Measurements from ENCODE around the gene U2SURP.
A peak's percentile ranks its signal among the peaks of the same experiment; 100 is the strongest.
"Not testable (repeated sequence)": the region's sequence is repeated elsewhere in the genome, so short reads cannot be mapped to it uniquely, and the experiment has no call there.

Gene U2SURP

DNA sequence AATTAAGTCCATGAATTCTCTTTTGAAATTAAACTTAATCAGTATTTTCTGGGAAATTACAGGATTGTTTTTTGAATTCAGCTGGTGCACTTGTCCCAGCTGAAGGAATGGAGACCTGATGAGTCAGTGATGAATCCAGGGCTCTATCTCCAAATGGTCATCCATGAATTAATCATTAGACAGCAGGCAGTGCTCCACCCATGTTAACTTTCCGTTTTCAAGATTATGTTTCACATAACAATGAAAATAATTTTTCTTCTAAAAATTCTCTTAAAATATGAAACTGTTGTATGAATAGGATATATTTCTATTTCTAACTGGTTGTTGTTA lies 24.0 kb upstream of the U2SURP start:
- DNase-seq: no peak

DNA sequence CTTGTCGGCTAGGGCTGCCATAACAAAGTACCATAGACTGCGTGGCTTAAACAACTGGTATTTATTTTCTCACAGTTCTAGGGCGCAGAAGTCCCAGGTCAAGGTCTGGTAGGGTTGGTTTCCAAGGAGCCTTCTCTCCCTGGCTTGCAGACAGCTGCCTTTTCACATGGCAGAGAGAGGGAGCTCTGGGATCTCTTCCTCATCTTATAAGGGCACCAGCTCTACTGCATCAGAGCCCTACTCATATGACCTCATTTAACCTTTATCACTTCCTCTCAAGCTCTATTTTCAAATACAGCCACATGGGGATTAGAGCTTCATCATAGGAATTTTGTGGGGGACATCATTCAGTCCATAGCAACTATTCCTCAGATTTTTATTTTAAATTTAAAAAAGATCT lies 20.3 kb upstream of the U2SURP start:
- no peak for DNase-seq

DNA sequence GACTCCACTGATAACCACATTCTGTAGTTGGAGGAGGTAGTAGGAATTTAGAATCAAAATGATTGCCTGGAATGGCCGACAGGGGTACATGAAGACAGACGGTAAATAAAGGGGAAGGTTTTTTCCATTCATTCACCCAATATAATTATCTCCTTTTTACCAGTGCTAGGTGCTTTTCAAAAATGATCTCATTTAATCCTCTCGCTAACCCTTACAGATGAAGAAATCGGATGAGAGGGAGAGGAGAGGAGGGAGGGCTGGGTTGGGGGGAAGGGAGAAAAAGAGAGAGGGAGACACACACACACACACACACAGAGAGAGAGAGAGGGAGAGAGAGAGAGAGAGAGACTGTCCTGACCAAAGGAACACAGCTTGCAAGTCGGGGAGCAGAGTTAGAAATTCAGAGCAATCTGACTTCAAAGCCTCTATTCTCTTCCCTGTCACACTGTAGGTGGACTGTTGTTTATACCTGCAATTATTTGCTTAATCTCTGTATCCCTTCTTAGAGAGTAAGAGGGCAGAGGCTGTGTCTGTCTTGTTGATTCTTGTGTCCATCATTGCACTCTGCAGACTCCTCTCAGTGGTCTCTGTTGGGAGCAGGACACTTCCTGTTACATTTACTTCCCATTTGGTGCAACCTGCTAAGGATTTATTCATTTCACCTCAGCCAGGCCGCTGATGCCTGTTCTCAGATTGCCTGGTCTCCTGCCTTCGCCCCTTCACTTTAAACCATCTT lies 19.2 kb upstream of the U2SURP start:
- no peak for DNase-seq

DNA sequence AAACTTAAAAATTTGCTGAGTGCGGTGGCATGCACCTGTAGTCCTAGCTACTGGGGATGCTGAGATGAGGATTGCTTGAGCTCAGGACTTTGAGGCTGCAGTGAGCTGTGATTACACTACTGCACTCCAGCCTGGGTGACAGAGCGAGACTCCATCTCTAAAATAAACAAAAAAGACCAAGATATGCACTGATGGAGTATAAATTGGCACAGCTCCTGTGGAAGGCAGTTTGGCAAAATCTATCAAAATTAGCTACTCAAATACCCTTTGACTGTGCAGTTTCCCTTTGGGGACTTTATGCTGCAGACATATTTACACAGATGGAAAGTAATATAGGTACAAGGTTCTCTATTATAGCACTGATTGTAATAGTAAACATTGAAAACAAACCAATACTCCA lies 18.1 kb upstream of the U2SURP start:
- no peak for DNase-seq

DNA sequence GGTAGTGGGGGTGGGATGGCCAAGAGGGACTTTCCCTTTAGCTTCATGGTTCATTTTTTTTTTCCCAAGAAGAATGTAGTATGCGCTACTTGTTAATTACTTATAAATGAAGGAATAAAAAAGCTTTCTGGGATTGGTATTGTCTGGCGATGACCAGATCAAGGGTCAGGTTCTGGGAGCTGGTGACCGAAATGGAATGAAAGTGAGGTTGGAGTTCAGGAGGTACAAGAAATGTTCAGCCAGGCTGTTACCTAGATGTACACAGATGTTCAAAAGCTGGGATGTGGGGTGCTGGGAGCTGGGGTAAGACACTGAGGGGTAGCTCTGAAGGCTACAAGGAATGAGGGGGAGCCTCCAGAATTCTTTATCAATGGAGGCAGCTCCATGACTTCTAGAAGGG lies 17.1 kb upstream of the U2SURP start:
- DNase-seq: no peak

DNA sequence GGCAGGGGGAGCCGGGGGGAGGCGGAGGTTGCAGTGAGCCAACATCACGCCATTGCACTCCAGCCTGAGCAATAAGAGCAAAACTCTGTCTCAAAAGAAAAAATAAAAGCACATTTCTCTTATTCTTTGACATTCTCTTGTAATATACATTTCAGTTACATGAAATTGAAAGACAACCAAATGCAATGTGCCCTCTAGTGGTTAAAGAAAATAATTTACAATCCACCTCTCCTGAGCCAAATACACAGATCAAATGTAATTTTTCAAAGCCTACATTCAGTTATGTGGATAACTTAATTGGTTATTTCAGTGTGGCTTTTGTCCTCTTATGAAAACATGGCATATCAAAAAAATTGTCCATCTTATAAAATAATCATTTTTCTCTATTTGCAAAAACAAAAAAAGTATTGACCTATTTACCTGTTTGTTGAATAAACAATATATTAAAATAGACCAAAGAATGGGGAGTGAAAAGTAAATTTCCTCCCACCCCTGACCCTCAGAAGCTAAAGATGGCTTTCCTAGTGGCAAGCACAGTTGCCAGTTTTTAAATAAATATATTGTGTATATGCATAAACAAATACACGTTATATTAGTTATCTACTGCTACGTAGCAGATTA lies 14.2 kb upstream of the U2SURP start:
- DNase-seq: no peak

DNA sequence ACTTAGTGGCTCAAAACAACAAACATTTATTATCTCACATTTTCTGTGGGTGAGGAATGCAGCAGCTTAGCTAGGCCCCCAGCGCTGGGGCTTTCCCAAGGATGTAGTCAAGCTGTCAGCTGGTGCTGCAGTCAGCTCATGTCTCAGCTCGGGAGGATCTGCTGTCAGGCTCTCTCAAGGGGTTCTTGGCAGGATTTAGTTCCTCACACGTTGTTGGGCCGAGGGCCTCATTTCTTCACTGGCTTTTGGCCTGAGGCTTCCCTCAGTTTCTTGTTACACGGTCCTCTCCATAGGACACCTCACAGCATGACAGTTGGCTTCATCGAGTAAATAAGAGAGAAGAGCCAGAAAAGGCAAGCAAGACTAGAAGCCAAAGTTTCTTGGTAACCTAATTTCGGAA lies 13.7 kb upstream of the U2SURP start:
- no peak for DNase-seq

DNA sequence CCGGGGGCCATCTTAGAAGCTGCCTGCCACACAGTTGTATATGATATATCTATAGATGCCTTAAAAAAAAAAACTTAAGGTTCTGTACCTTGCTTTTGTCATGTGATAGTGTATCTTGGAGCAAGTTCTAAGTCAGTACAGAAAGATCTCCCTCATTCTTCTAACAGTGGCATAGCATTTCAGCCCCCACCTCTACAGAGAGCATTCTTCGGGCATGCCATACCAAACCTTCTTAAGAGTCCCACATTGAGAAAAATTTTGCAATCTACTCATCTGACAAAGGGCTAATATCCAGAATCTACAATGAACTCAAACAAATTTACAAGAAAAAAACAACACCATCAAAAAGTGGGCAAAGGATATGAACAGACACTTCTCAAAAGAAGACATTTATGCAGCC lies 13.1 kb upstream of the U2SURP start:
- DNase-seq: not testable (repeated sequence)

DNA sequence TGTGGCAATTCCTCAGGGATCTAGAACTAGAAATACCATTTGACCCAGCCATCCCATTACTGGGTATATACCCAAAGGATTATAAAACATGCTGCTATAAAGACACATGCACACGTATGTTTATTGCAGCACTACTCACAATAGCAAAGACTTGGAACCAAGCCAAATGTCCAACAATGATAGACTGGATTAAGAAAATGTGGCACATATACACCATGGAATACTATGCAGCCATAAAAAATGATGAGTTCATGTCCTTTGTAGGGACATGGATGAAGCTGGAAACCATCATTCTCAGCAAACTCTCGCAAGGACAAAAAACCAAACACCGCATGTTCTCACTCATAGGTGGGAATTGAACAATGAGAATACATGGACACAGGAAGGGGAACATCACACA lies 12.5 kb upstream of the U2SURP start:
- DNase-seq: not testable (repeated sequence)

DNA sequence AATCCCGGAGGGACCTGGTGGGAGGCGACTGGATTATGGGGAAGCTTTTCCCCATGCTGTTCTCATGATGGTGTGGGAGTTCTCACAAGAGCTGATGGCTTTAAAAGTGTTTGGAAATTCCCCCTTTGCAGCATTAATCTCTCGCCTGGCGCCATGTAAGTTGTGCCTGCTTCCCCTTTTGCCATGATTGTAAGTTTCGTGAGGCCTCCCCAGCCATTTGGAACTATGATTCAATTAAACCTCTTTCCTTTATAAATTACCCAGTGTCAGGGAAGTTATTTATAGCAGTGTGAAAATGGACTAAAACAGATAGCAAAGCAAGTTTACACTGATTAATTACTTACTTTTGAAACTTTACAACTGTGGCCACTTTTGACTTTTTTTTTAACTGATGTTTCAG lies 10.6 kb upstream of the U2SURP start:
- DNase-seq: no peak

DNA sequence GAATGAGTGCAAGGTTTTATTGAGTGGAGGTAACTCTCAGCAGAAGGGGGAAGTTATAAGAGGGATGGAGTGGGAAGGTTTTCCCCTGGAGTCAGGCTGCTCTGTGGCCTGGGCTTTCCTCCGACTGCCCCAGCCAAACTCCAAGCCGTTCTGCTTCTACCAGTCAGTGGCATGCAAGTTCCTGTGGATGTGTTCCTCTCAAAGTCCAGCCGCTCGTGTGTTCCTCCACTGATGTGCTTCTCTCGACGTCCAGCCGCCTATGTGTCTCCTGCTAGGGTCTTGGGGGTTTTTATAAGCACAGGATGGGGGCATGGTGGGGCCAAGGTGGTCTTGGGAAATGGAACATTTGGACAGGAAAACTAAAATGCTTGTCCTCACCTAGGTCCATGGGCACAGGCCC lies 9.0 kb upstream of the U2SURP start:
- no peak for DNase-seq

DNA sequence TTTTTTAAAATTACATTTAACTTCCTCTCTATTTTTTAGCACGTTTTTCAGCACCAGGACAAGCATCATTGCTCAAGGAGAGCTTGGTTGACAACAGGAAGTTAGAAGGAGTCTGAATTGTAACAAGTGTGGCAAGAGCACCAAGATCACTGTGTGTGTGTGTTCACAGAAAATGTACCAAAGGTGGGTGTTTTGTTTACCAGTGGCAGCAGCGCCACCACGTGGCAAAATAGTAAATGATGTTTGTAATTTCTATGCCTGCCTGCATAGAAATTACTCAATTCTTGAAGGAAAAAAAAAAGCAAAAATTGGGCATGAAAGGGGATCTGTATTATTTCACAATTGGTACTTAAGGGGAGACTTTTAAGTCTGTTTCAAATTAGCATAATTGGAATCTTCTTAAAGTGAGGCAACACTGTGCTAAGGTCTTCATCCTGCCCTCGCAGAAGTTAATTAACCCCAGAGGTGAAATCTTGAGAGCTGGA lies 7.4 kb upstream of the U2SURP start:
- peak; percentile 62 for DNase-seq

DNA sequence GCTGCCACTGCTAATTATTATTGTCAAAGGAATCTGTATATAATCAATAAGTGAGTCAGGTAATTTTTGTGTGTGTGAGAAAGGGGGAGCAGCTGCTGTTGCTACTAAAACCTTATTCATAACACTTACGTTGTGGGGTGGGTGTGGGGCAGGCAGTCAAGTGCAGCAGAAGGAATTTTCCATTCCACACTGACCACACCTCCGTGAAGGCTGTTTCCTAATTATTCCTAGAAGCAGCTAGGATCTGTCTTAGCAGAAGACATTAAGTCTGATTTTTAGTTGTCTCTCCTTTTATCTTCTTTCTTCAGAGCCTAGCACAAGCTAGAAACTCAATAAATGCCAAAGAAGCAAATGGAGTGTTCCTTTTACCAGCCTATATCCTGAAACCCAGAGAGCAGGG lies 4.0 kb upstream of the U2SURP start:
- no peak for DNase-seq

DNA sequence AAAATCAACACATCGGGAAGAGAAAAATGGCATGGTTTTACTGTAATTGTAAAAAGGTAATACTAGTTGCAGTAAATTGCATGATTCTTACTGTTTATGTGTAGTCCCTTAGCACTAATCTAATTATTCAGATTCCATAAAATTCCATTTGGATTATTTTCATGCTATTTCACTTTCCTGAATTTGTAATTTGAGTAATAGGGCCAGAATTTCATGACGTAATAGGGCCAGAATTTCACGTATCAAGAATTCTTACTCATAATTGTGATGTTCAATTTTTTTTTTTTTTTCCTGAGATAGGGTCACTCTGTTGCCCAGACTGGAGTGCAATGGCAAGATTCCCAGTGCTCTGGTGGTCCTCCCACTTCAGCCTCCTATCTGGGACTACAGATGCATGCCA lies 2.9 kb upstream of the U2SURP start:
- DNase-seq: no peak

DNA sequence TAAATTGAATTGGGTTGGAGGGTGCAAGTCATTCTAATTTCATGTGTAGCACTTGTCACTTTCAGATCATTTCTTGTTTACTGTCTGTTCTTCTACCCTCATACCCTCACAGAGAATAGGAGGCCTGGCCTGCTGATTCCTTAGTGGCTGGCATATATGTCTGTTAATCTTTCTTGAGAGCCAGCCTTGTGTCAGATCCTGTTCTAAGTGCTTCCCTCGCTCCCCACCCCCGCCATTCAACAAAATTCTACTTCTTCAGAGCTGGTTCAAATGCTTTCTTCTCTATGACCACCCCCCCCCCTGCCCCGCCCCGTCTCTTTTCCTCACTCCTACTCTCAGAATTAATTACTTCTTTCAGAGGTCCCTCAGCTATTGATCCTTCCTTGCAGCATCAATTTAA lies 1.5 kb upstream of the U2SURP start:
- no peak for DNase-seq

DNA sequence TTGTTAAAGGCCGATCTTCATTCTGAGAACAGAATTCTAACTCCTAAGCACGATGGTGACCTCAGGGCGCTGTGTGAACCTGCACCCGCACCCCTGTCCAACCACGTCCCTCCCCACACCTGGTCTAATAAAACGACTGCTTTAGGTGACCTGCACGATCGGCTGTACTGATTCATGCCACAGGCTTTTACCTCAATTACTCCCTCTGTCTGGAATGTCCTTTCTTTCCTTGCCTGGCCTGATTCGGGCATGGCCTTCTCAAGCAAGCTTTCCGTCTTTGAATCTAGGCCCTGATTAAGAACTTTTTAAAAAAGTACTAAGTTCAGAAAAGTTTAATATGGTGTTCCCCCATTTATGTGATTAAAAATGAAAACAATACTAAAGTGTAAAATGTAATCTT lies 842 bp upstream of the U2SURP start:
- no peak for DNase-seq

DNA sequence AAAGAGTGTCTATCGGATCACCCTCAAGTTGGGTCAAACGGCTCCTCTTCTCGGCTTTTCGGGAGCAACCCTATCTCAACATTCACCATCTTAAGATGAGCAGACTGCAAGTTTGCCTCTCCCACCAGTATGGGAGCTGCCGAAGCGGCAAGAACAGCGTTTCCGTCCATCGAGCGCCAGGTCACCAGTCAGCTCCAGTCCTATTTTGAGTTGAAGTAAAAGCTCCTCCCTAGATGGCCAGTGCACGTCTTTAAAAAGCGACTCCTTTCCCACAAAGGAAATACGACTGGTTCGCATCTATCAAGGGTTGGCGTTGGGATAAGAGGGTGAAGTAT lies 369 bp upstream of the U2SURP start:
- no peak for DNase-seq

DNA sequence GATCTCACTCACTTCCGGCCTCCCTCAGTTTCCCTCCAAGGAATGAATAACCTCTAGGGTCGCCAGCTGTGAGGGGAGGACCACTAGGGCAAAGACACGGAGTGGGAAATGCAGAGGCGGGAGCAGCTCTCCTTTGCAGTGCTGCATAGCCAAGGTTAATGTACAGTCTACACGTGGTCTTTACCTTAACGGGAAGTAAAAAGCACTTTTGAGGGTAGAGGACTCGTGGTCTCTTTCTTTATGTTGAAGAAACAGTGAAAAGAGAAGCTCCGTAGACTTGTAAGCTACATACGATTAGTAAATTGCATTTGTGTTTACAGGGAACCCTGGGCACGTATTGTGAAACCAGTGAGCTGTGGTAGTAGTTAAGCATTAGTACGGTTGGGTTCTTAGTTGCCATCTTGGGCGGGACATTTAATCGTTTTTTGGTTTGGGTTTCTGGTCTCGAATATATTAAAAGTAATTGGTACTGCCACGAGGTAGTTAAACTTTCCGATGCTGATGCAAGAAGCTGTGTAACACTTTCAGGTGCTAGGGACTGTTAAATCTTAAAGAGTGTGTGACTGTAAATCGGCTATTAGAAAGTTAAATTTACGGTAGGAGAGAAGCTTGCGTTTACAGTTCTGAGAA lies 828 bp downstream of the U2SURP start:
- no peak for DNase-seq

DNA sequence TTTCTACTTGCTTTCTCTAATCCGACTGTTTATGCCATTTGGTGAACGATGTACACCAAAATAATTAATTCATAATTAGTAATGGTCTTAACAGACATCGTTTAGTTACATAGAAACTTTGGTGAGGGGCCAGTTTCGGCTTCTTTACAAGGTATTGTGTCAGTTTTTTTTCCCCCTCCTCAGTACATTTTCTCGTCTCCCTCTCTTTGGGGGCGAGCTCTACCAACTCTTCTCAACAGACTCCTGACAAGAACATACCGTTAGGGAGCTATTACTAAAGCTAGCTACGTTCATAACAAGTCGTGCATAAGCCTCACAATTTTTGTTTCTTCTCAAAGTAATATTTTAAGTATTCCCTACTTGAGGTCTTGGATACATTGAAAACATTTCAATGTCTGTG lies 1.4 kb downstream of the U2SURP start:
- DNase-seq: no peak

DNA sequence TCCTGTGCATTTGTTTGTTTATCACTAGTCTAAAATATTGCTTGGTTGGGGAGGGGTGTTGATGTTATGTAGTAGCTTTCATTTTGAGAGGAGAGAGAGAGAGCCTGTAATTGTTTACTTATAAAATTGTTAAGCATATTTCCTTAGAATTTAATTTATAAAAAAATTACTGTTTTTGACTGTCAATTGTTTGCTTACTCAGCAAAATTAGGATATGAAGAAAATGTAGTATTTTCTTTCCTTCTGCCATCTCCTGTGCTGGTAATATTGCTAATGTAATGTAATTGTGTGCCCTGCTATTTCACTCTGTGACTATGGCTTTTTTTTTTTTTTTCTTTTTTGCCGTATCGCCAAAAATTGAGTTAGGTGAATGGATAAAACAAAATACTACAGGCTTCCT lies 3.5 kb downstream of the U2SURP start:
- DNase-seq: no peak

DNA sequence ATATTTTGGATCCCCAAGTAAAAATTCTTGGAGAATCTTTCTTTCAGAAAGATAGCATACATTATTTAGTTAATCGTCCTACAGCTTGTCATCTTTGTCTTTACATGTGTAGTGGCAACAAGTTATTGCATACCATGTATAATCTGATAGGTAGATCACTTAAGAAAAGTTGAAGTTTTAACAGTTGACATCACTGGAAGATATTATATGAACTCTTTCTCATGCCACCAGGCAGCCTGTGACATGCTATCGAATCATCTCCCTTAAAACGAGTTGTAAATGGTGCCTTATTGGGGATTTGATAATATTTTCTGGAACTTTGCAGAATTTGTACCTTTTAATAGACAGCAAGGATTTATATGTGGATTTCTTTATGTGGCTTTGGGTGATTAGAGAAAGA lies 8.7 kb downstream of the U2SURP start:
- DNase-seq: no peak

DNA sequence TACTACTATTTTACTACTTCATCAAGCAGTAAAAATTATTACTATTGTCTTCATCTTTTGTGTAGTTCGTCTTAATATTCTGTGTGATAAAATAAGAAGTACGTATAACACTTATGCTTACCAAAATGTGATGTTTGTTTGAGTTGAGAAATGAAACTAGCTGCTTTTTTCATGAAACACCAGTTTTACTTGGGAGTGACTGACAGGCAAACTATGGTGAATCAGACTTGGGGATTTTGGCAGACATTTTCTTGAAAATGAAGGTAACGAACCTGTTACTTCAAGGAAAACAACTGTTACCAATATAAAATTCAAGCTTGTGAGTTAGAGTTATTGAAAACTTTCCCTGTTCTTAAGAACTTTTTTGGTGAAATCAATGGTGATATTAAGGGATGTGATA lies 10.3 kb downstream of the U2SURP start:
- no peak for DNase-seq

DNA sequence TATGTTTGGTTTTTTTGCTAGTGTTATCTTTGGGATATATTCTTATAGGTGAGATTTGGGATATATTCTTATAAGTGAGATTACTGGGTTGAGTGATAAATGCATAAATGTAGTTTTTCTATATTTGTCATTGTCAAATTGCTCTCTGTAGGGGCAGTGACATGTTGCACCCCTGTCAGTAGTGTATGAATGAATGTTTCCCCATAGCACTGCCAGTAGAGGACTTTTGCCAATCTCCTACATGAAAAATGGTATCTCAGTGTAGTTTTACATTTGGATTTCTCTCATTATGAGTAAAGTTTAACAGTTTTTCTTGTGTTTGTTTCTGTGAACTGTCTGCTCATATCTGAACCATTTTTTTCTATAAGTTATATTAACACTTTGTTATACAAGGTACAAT lies 13.6 kb downstream of the U2SURP start:
- no peak for DNase-seq

DNA sequence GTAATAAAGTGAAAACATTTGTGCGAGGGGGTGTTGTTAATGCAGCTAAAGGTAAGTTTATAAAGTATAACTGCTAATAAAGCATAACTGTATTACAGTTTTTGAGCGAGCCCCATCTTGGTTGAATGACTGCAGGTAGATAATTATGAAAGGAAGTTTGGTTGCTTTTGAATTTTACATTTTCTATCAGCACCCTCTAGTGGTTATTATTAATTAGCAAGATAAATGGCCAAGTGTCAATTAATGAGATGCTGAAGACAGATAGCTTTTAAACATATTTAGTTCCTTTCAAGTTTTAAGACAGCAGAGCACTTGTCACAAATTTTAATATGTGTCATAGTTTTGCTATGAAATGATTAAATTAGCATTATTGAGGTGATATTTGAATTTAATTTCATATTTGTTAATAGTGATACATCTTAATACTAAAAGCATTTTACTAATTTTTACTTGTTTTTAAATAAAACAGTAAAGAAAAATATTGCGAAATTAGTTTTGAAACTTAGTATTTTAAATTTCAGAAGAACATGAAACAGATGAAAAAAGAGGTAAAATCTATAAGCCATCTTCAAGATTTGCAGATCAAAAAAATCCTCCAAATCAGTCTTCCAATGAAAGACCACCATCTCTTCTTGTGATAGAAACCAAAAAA lies 15.1 kb downstream of the U2SURP start:
- DNase-seq: no peak

Measured in stimulated activated CD4-positive, alpha-beta T cell treated with anti-CD3 and anti-CD28 coated beads, Interleukin-4, amount 100 ng/mL, for 1 hour (primary cell).